Right atrium auricular region (tissue), 2 donors: ENCODE measurements around the gene WWTR1. TPM values are rescaled to one million over a fixed set of nuclear protein-coding genes. Genes with fewer than 3 reads are reported as not detected.

Experiments used
- DNase-seq: peaks from one replicate; pipeline ENCODE4 v3.0.0-alpha.2; 2019; ENCODE audit warnings: low spot score
- H3K27ac ChIP-seq, 2 donors: fragments of 200-600 bp; sonication (generic); 1 replicate in 1 of 2; 2 replicates in 1 of 2; pipeline ENCODE4 v1.5.1; 2016 to 2019
- H3K27me3 ChIP-seq, 2 donors: fragments of 200-600 bp; sonication (generic); one replicate each; pipeline versions ENCODE4 v1.5.1 to v1.6.0; 2017 to 2019
- H3K36me3 ChIP-seq: fragments of 200-600 bp; sonication (generic); one replicate; pipeline ENCODE4 v1.5.1; 2016
- H3K4me1 ChIP-seq, 2 donors: fragments of 200-600 bp; sonication (generic); one replicate each; pipeline versions ENCODE4 v1.5.1 to v1.6.0; 2017 to 2019
- H3K4me3 ChIP-seq, 2 donors: fragments of 200-600 bp; sonication (generic); 1 replicate in 1 of 2; 2 replicates in 1 of 2; pipeline ENCODE4 v1.5.1; 2017 to 2019; ENCODE audit warnings: mild to moderate bottlenecking in 1 of 2, moderate library complexity in 1 of 2
- H3K9me3 ChIP-seq, 2 donors: fragments of 200-600 bp; sonication (generic); one replicate each; pipeline ENCODE4 v1.5.1; 2019
- CTCF ChIP-seq, 2 donors: fragments of 200-600 bp; sonication (generic); IDR thresholded peaks; one replicate each; pipeline ENCODE4 v1.5.1; 2019; ENCODE audit warnings: antibody characterized with exemption in 2 of 2
- total RNA-seq, 2 donors: library from RNA; depleted of rRNA; stranded (reverse); fragments of >200 nt; gene quantifications; one replicate each; pipeline ENCODE4 v1.1.0, GENCODE V29; 2016

WWTR1 gene
- total RNA-seq, 2 donors from 2014 or later = 53.4 to 73.1 TPM

- Histone ChIP-seq H3K4me3 (no peak overlapping the region), H3K9me3 (no peaks in the 10 kb centered on the region), H3K36me3 (peaks cover 40% of the 10 kb centered on the region), H3K27me3 (no peaks in the 10 kb centered on the region), H3K4me1 (no peaks in the 10 kb centered on the region), H3K27ac (no peak overlapping the region)
- TF ChIP-seq CTCF (IDR thresholded peaks at IDR 0.05) = no peak
- no peak for DNase-seq
Observed at GRCh38 chr3:149519912-149520311, 137.9 kb downstream of the WWTR1 start.

- H3K4me3 ChIP-seq = no peak overlapping the region
- no peak overlapping the region for H3K27ac ChIP-seq
- H3K4me1 ChIP-seq = no peaks in the 10 kb centered on the region
- DNase-seq = no peak
- H3K36me3 ChIP-seq = peaks cover 22% of the 10 kb centered on the region
- TF ChIP-seq CTCF (IDR thresholded peaks at IDR 0.05) = no peak
- no peaks in the 10 kb centered on the region for H3K9me3 ChIP-seq
- H3K27me3 ChIP-seq = no peaks in the 10 kb centered on the region
Observed at GRCh38 chr3:149516920-149517319, 140.9 kb downstream of the WWTR1 start.

GRCh38 chr3:149515249-149515648, 142.6 kb downstream of the WWTR1 start:
- H3K27me3 ChIP-seq = no peaks in the 10 kb centered on the region
- H3K4me1 ChIP-seq = no peaks in the 10 kb centered on the region
- H3K36me3 ChIP-seq = peaks cover 9% of the 10 kb centered on the region
- H3K27ac ChIP-seq = no peak overlapping the region
- H3K4me3 ChIP-seq = no peak overlapping the region
- H3K9me3 ChIP-seq = no peaks in the 10 kb centered on the region
- DNase-seq = no peak
- TF ChIP-seq CTCF (IDR thresholded peaks at IDR 0.05) = no peak

GRCh38 chr3:149514471-149514870, 143.4 kb downstream of the WWTR1 start:
- Histone ChIP-seq H3K27me3 (no peaks in the 10 kb centered on the region), H3K27ac (no peak overlapping the region), H3K36me3 (peaks cover 7% of the 10 kb centered on the region), H3K4me1 (no peaks in the 10 kb centered on the region), H3K9me3 (no peaks in the 10 kb centered on the region), H3K4me3 (no peak overlapping the region)
- TF ChIP-seq CTCF (IDR thresholded peaks at IDR 0.05) = no peak
- no peak for DNase-seq

- Histone ChIP-seq H3K27ac (no peak overlapping the region), H3K27me3 (no peaks in the 10 kb centered on the region), H3K9me3 (no peaks in the 10 kb centered on the region), H3K4me3 (no peak overlapping the region), H3K36me3 (peaks cover 7% of the 10 kb centered on the region), H3K4me1 (peaks cover 0 to 12% of the 10 kb centered on the region in 2 donors)
- TF ChIP-seq CTCF (IDR thresholded peaks at IDR 0.05) = peak; percentile 68 to 88
- peak; percentile 78 for DNase-seq
Observed at GRCh38 chr3:149512073-149512782, 145.6 kb downstream of the WWTR1 start.
